ENCODE data around the gene ADAM22.
"Not testable (repeated sequence)": the region's sequence is repeated elsewhere in the genome, so short reads cannot be mapped to it uniquely, and the experiment has no call there.

Gene ADAM22

GRCh38 chr7:87926581-87927461 lies 7.2 kb upstream of the ADAM22 start:
- Mint-ChIP-seq H3K9me3 (no peaks in the 10 kb centered on the region), H3K36me3 (no peaks in the 10 kb centered on the region), H3K27ac (peak overlapping the region; percentile 89), H3K4me3 (peak overlapping the region; percentile 31 to 54), H3K4me1 (peaks cover 8 to 13% of the 10 kb centered on the region in 2 donors), H3K27me3 (peaks cover 0 to 19% of the 10 kb centered on the region in 2 donors)
- DNase-seq (peak; percentile 68), ATAC-seq (replicated peaks) (peak; percentile 96 to 99)

GRCh38 chr7:87933605-87933952 lies 472 bp upstream of the ADAM22 start:
- no peak for DNase-seq
- Mint-ChIP-seq H3K27me3 (peaks cover 0 to 23% of the 10 kb centered on the region in 2 donors), H3K36me3 (no peaks in the 10 kb centered on the region), H3K4me3 (peak overlapping the region; percentile 88 to 94), H3K27ac (no peak overlapping the region), H3K9me3 (no peaks in the 10 kb centered on the region), H3K4me1 (peaks cover 10 to 21% of the 10 kb centered on the region in 2 donors)
- no peak for ATAC-seq (replicated peaks)

- Mint-ChIP-seq H3K9me3 (no peaks in the 10 kb centered on the region), H3K27ac (peak overlapping the region; percentile 81), H3K27me3 (peaks cover 4 to 22% of the 10 kb centered on the region in 2 donors), H3K36me3 (no peaks in the 10 kb centered on the region), H3K4me3 (peak overlapping the region; percentile 88 to 94), H3K4me1 (peaks cover 10 to 21% of the 10 kb centered on the region in 2 donors)
- ATAC-seq (replicated peaks) (peak; percentile 1 to 2), DNase-seq (peak; percentile 5)
Observed at GRCh38 chr7:87934699-87935383, 790 bp downstream of the ADAM22 start.

GRCh38 chr7:87935384-87935706 lies 1.3 kb downstream of the ADAM22 start:
- Mint-ChIP-seq H3K9me3 (no peaks in the 10 kb centered on the region), H3K27ac (no peak overlapping the region), H3K4me3 (peak overlapping the region; percentile 88 to 94), H3K36me3 (no peaks in the 10 kb centered on the region), H3K4me1 (peaks cover 10 to 21% of the 10 kb centered on the region in 2 donors), H3K27me3 (peaks cover 4 to 22% of the 10 kb centered on the region in 2 donors)
- no peak for DNase-seq
- no peak for ATAC-seq (replicated peaks)

- Mint-ChIP-seq H3K4me3 (no peak overlapping the region), H3K9me3 (no peaks in the 10 kb centered on the region), H3K27ac (no peak overlapping the region), H3K36me3 (no peaks in the 10 kb centered on the region), H3K27me3 (peaks cover 4 to 12% of the 10 kb centered on the region in 2 donors), H3K4me1 (no peaks in the 10 kb centered on the region)
- DNase-seq (no peak), ATAC-seq (replicated peaks) (no peak)
Observed at GRCh38 chr7:87941138-87941537, 7.1 kb downstream of the ADAM22 start.

DNA sequence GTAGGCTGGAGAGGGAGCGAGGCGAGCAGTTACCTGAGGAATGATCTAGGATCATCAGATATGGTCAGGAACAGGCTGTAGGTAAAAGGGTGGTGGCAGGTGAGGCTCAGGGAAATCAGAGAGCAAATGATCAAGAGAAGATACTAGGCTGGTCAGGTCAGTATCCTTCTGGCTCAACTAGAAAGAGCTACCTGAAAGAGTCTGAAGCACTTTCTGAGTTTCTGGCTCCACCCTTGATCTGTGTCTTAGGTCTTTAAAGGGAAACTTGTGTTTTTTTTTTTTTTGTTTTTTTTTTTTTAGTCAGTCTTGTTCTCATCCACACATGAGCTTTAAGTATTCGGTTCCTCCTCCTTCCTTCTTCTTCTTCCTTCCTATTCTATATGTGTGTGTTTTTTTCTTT lies 10.5 kb downstream of the ADAM22 start:
- Mint-ChIP-seq H3K4me3 (no peak overlapping the region), H3K27me3 (no peaks in the 10 kb centered on the region), H3K27ac (no peak overlapping the region), H3K4me1 (no peaks in the 10 kb centered on the region), H3K36me3 (no peaks in the 10 kb centered on the region), H3K9me3 (peaks cover 0 to 2% of the 10 kb centered on the region in 2 donors)
- no peak for DNase-seq
- ATAC-seq (replicated peaks), result no peak

- not testable (repeated sequence) for ATAC-seq (replicated peaks); H3K4me3 Mint-ChIP-seq; H3K27ac Mint-ChIP-seq; H3K4me1 Mint-ChIP-seq; DNase-seq; H3K9me3 Mint-ChIP-seq; H3K27me3 Mint-ChIP-seq; H3K36me3 Mint-ChIP-seq
Observed at GRCh38 chr7:87945926-87946325, 11.9 kb downstream of the ADAM22 start.

DNA sequence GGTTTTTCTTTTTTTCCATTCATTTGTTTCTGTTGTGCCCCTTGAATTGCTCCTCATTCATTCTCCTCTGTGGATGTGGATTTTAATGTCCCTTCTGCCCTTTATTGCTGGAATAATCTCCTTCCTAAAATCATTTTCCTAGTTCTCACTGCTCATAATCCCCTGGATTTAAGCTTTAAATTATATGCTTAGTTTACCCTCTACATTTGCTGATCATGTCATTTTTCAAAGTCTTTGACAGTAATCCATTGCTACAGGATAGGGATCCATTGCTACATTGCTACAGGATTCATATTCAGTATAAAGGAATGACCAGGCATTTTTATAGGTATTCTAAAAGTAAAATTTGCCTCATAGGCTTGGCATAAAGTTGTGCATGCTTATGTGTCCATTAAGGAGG lies 14.3 kb downstream of the ADAM22 start:
- ATAC-seq (replicated peaks) (no peak), DNase-seq (no peak)
- no peaks in the 10 kb centered on the region for H3K4me1 Mint-ChIP-seq
- no peak overlapping the region for H3K4me3 Mint-ChIP-seq
- H3K27ac Mint-ChIP-seq, result no peak overlapping the region
- H3K36me3 Mint-ChIP-seq, result no peaks in the 10 kb centered on the region
- H3K9me3 Mint-ChIP-seq, result peaks cover 0 to 2% of the 10 kb centered on the region in 2 donors
- no peaks in the 10 kb centered on the region for H3K27me3 Mint-ChIP-seq

GRCh38 chr7:87959336-87959735 lies 25.3 kb downstream of the ADAM22 start:
- H3K4me1 Mint-ChIP-seq, result no peaks in the 10 kb centered on the region

DNA sequence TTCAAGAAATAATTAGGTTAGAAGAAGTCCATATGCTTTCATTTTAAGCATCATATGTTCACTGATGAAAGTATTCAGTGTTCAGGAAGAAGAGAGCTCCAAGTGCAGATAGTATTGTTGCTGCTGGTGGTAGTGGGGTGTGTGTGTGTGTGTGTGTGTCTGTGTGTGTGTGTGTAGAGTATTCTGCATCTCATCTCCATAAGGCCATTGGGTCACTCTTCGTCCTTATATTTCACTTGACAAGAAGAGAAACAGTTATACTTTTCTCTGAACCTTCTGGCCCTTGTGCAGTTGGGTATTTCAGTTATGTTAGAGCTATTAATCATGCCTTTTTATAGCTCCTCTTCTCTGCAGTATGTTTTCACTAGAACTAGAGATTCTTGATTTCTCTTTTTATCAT lies 26.2 kb downstream of the ADAM22 start:
- DNase-seq (no peak), ATAC-seq (replicated peaks) (no peak)
- Mint-ChIP-seq H3K27me3 (no peaks in the 10 kb centered on the region), H3K9me3 (no peaks in the 10 kb centered on the region), H3K4me1 (no peaks in the 10 kb centered on the region), H3K36me3 (no peaks in the 10 kb centered on the region), H3K27ac (no peak overlapping the region), H3K4me3 (no peak overlapping the region)

More at GRCh38 chr7:87959336-87959735, 25.3 kb downstream of the ADAM22 start:
- H3K27ac Mint-ChIP-seq, result no peak overlapping the region
- no peak for ATAC-seq (replicated peaks)
- H3K4me3 Mint-ChIP-seq, result no peak overlapping the region
- H3K27me3 Mint-ChIP-seq, result no peaks in the 10 kb centered on the region
- no peaks in the 10 kb centered on the region for H3K9me3 Mint-ChIP-seq
- no peaks in the 10 kb centered on the region for H3K36me3 Mint-ChIP-seq
- no peak for DNase-seq

- H3K27ac Mint-ChIP-seq, result no peak overlapping the region
- H3K9me3 Mint-ChIP-seq, result peaks cover 0 to 2% of the 10 kb centered on the region in 2 donors
- no peak for DNase-seq
- no peaks in the 10 kb centered on the region for H3K4me1 Mint-ChIP-seq
- ATAC-seq (replicated peaks), result no peak
- no peaks in the 10 kb centered on the region for H3K27me3 Mint-ChIP-seq
- peaks cover 0 to 3% of the 10 kb centered on the region in 2 donors for H3K36me3 Mint-ChIP-seq
- no peak overlapping the region for H3K4me3 Mint-ChIP-seq
Observed at GRCh38 chr7:87961754-87962153, 27.7 kb downstream of the ADAM22 start.

DNA sequence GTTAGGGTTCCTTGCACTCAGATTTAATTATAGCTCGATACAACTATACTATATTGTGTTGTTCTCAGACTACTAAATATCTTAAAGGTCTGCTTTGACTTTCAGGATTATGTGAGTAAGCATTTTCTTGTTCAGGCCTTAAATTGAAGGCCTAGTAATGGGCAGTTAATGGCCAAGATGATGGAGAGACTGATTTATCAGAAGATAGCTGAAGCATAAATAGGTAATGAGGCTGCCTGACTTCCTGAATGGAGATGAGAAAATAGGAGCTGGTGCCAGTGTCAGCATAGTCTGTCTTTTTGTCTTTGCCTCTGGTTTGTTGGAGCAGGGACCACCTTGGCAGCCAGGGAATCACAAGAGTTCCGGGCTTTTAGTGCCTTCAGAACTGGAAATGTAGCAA lies 32.2 kb downstream of the ADAM22 start:
- no peaks in the 10 kb centered on the region for H3K4me1 Mint-ChIP-seq
- DNase-seq (no peak), ATAC-seq (replicated peaks) (no peak)
- no peaks in the 10 kb centered on the region for H3K27me3 Mint-ChIP-seq
- no peak overlapping the region for H3K27ac Mint-ChIP-seq
- no peak overlapping the region for H3K4me3 Mint-ChIP-seq
- H3K9me3 Mint-ChIP-seq, result peaks cover 0 to 2% of the 10 kb centered on the region in 2 donors
- peaks cover 0 to 3% of the 10 kb centered on the region in 2 donors for H3K36me3 Mint-ChIP-seq

DNA sequence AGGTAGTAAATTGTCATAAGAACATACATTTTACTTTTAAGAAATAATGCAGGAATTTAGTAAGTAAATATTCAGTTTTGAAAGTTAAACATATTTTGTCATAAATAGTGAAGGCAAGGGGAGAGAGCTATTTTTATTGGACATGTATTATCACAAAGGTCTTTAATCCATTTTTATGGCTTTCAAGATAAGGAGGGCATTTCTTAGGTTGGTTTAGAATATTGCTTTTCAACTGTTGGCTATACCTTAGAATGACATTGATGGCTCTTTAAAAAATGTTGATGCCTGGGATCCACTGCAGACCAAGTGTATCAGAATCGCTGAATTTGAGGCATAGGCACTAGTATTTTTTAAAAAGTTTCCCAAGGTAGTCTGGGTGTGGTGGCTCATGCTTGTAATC lies 34.0 kb downstream of the ADAM22 start:
- DNase-seq, result no peak
- Mint-ChIP-seq H3K27me3 (no peaks in the 10 kb centered on the region), H3K36me3 (peaks cover 0 to 3% of the 10 kb centered on the region in 2 donors), H3K4me3 (no peak overlapping the region), H3K4me1 (no peaks in the 10 kb centered on the region), H3K27ac (no peak overlapping the region), H3K9me3 (peaks cover 0 to 2% of the 10 kb centered on the region in 2 donors)
- ATAC-seq (replicated peaks), result no peak

DNA sequence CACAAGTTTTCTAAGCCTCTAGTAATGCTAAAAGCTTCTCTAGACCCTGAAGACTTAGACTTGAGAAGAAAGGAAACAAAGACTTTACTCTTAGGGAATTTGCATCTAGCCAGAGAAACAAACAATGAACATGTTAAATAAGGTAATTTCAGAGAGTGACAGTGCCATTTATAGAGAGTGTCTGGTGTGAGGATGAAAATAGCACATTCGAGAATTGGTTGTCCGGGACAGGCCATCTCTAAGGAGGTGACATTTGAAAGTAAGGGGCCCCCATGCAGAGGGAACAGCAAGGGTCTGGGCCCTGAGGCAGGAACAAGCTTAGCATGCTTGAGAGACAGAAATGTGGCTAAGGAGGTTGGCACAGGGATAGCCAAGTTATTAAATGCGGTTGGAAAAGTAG lies 48.1 kb downstream of the ADAM22 start:
- H3K27ac Mint-ChIP-seq, result no peak overlapping the region
- DNase-seq (no peak), ATAC-seq (replicated peaks) (no peak)
- no peaks in the 10 kb centered on the region for H3K27me3 Mint-ChIP-seq
- H3K4me1 Mint-ChIP-seq, result peaks cover 0 to 7% of the 10 kb centered on the region in 2 donors
- no peak overlapping the region for H3K4me3 Mint-ChIP-seq
- H3K36me3 Mint-ChIP-seq, result no peaks in the 10 kb centered on the region
- H3K9me3 Mint-ChIP-seq, result no peaks in the 10 kb centered on the region

GRCh38 chr7:87984088-87984487 lies 50.0 kb downstream of the ADAM22 start:
- H3K27me3 Mint-ChIP-seq, result no peaks in the 10 kb centered on the region
- no peak overlapping the region for H3K4me3 Mint-ChIP-seq
- DNase-seq (no peak), ATAC-seq (replicated peaks) (no peak)
- H3K27ac Mint-ChIP-seq, result no peak overlapping the region
- no peaks in the 10 kb centered on the region for H3K36me3 Mint-ChIP-seq
- no peaks in the 10 kb centered on the region for H3K4me1 Mint-ChIP-seq
- no peaks in the 10 kb centered on the region for H3K9me3 Mint-ChIP-seq

Data from stimulated activated naive B cell treated with anti-CD40 and anti-IgM and Interleukin-4, amounts not matched to agents 10 μg/mL and 1 μg/mL and 100 μg/mL, for 72 hours (primary cell).